Measurements from ENCODE around the gene TEF.

GRCh38 chr22:41382098-41382578, 396 bp downstream of the TEF start:
- TF ChIP-seq CTCF (IDR thresholded peaks at IDR 0.05) (no peak), POLR2A (IDR thresholded peaks at IDR 0.05) (no peak), POLR2AphosphoS5 (IDR thresholded peaks at IDR 0.05) (no peak), EP300 (IDR thresholded peaks at IDR 0.05) (no peak)
